IMR-90 (cell line): ENCODE measurements around the gene NOX3.

Experiments used
- BHLHE40 ChIP-seq: fragments of 150-350 bp; IDR thresholded peaks from 2 replicates; pipeline ENCODE4 v1.6.1; 2016; ENCODE audit warnings: mild to moderate bottlenecking, low read depth, low read length
- CEBPB ChIP-seq: IDR thresholded peaks from 2 replicates; pipeline ENCODE4 v1.6.1; 2012; ENCODE audit warnings: low read depth, low read length, improper control_type of control experiment
- MAFK ChIP-seq: IDR thresholded peaks from 2 replicates; pipeline ENCODE4 v1.6.1; 2012; ENCODE audit warnings: low read depth, low read length, improper control_type of control experiment
- MAZ ChIP-seq: IDR thresholded peaks from 2 replicates; pipeline ENCODE4 v1.6.1; 2012; ENCODE audit warnings: low read depth, mild to moderate bottlenecking, low read length, improper control_type of control experiment, moderate library complexity, borderline replicate concordance
- MXI1 ChIP-seq: IDR thresholded peaks from 2 replicates; pipeline ENCODE4 v1.6.1; 2012; ENCODE audit warnings: low read depth, mild to moderate bottlenecking, low read length, moderate library complexity, borderline replicate concordance
- POLR2A ChIP-seq: IDR thresholded peaks from 2 replicates; pipeline ENCODE4 v1.6.1; 2012; ENCODE audit warnings: mild to moderate bottlenecking, low read depth, low read length
- RCOR1 ChIP-seq: IDR thresholded peaks from 2 replicates; pipeline ENCODE4 v1.6.1; 2012; ENCODE audit warnings: mild to moderate bottlenecking, low read length, improper control_type of control experiment; ENCODE audit not compliant: insufficient replicate concordance
- RFX5 ChIP-seq: IDR thresholded peaks from 2 replicates; pipeline ENCODE4 v1.8.0; 2012; ENCODE audit warnings: low read depth, mild to moderate bottlenecking, low read length, moderate library complexity
- SMC3 ChIP-seq: fragments of 150-350 bp; IDR thresholded peaks from 2 replicates; pipeline ENCODE4 v1.6.1; 2016; ENCODE audit warnings: low read depth, mild to moderate bottlenecking, antibody characterized with exemption, low read length, moderate library complexity
- TF ChIP-seq, protein P1 (sequence below): conservative IDR thresholded peaks from 2 replicates; pipeline ENCODE4 v1.5.1; 2012; ENCODE audit warnings: mild to moderate bottlenecking, low read depth, low read length, improper control_type of control experiment
- TF ChIP-seq, protein P2 (sequence below): fragments of 150-350 bp; IDR thresholded peaks from 2 replicates; pipeline ENCODE4 v1.6.1; 2016; ENCODE audit warnings: low read depth, mild to moderate bottlenecking, low read length, moderate library complexity, borderline replicate concordance
- TF ChIP-seq, protein P3 (sequence below): fragments of 150-350 bp; IDR thresholded peaks from 2 replicates; pipeline ENCODE4 v1.6.1; 2017; ENCODE audit warnings: mild to moderate bottlenecking, antibody characterized with exemption, low read length, low read depth

DNA sequence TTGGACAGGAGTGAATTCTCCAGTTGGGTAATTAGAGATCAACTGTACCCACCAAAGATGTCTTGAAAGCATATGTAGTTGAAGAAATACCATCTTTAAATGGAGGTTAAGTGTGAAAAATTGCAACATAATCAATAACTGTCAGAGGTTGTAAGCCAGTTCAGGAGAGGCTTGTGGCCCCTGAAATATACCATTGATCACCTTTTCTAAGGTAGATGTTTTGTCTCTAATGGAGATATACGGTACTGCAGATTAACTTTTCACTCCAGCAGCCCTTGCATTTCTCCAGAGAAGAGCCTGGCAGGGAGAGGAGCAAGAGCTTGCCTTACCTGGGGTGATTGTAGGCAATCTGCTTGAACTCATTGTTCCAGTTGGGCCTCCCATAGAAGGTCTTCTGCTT, 48.8 kb downstream of the NOX3 start:
- TF ChIP-seq, protein P1, sequence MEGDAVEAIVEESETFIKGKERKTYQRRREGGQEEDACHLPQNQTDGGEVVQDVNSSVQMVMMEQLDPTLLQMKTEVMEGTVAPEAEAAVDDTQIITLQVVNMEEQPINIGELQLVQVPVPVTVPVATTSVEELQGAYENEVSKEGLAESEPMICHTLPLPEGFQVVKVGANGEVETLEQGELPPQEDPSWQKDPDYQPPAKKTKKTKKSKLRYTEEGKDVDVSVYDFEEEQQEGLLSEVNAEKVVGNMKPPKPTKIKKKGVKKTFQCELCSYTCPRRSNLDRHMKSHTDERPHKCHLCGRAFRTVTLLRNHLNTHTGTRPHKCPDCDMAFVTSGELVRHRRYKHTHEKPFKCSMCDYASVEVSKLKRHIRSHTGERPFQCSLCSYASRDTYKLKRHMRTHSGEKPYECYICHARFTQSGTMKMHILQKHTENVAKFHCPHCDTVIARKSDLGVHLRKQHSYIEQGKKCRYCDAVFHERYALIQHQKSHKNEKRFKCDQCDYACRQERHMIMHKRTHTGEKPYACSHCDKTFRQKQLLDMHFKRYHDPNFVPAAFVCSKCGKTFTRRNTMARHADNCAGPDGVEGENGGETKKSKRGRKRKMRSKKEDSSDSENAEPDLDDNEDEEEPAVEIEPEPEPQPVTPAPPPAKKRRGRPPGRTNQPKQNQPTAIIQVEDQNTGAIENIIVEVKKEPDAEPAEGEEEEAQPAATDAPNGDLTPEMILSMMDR, result no peak
- TF ChIP-seq POLR2A (no peak), CEBPB (no peak), MAZ (no peak), RFX5 (no peak), MXI1 (no peak), RCOR1 (no peak), BHLHE40 (no peak), MAFK (no peak), SMC3 (no peak)
- TF ChIP-seq, protein P2, sequence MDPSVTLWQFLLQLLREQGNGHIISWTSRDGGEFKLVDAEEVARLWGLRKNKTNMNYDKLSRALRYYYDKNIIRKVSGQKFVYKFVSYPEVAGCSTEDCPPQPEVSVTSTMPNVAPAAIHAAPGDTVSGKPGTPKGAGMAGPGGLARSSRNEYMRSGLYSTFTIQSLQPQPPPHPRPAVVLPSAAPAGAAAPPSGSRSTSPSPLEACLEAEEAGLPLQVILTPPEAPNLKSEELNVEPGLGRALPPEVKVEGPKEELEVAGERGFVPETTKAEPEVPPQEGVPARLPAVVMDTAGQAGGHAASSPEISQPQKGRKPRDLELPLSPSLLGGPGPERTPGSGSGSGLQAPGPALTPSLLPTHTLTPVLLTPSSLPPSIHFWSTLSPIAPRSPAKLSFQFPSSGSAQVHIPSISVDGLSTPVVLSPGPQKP, result no peak
- TF ChIP-seq, protein P3, sequence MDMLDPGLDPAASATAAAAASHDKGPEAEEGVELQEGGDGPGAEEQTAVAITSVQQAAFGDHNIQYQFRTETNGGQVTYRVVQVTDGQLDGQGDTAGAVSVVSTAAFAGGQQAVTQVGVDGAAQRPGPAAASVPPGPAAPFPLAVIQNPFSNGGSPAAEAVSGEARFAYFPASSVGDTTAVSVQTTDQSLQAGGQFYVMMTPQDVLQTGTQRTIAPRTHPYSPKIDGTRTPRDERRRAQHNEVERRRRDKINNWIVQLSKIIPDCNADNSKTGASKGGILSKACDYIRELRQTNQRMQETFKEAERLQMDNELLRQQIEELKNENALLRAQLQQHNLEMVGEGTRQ, result no peak
